HTR-8/SVneo (cell line): ENCODE data around the gene TNFRSF19.

ENCODE experiments used
- DNase-seq: peaks from one replicate; pipeline ENCODE4 v3.0.0; 2011; ENCODE audit warnings: low spot score, mixed read lengths; ENCODE audit not compliant: insufficient read length
- FAIRE-seq: peaks from 2 replicates; lab custom pipeline; 2011; peaks lifted over from hg19 to GRCh38; lab: Jason Lieb, UNC

The TNFRSF19 gene

DNA sequence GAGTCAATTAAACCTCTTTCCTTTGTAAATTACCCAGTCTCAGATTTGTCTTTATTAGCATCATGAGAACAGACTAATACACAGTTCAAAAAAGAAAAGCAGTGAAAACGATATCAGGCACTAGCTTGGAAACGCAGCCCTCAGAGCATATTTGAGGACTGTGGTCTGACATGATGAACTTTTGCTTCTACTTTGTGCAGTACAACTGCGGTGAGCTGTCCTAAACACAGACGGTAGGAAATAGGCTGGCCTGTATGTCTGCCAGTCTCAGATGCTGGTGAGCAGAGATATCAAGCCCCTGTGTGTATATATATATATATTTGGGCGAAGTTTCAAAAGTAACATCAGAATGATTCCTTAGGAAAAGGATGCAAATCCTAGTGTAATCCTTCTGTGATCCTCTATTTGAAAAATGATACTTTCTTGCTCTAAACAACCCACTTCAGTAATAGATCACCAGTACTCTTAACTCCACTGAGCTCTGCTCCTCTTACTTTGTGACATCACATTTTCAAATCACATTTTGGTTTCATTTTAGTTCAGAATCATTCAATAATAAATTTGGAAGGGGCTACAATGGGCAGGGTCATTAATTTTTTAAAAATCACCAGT lies 74.4 kb downstream of the TNFRSF19 start:
- FAIRE-seq (no peak), DNase-seq (no peak)

DNA sequence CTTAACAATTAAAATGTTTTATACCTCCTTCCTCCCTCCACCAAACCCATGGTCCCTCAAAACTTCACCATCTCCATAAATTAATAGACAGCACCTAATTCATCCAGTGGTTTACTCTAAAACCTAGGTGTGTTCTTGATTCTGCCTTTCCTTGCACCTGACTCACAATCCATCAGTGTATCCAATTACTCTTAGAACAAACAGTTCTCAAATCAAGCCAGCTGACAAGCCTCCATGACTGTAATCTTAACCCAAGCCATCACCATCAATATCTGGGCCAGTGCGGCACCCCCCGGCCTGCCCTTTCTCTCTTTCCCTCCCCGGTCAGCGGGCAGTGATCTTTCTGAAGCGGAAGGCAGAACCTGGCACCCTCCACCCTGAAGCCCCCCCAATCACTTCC lies 75.6 kb downstream of the TNFRSF19 start:
- no peak for FAIRE-seq
- DNase-seq: no peak

- FAIRE-seq (no peak), DNase-seq (no peak)
Measured at GRCh38 chr13:23651439-23651838, 81.2 kb downstream of the TNFRSF19 start.

DNA sequence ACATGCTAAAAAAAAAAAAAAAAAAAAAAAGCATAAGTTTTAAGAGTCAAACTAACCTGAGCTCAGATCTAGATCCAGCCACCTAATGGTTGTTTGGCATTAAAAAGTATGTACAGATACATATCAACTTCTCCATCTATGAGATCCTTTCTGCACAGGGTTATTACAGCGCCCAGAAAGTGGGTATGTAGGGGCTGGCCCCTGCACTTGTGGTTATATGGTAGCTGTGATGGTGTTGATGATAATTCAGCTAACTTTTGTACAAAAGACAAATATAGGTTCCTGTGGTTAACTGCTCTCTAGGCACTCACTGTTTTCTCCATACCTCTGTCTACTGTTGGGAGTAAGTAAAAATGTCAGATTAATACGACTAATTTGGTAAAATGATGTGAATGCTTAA lies 81.7 kb downstream of the TNFRSF19 start:
- FAIRE-seq (no peak), DNase-seq (no peak)

- no peak for FAIRE-seq
- DNase-seq: no peak
Measured at GRCh38 chr13:23652909-23653726, 82.9 kb downstream of the TNFRSF19 start.

GRCh38 chr13:23654111-23655110 lies 84.2 kb downstream of the TNFRSF19 start:
- no peak for FAIRE-seq
- DNase-seq: no peak

- FAIRE-seq: no peak
- no peak for DNase-seq
Measured at GRCh38 chr13:23655321-23655720, 85.1 kb downstream of the TNFRSF19 start.

DNA sequence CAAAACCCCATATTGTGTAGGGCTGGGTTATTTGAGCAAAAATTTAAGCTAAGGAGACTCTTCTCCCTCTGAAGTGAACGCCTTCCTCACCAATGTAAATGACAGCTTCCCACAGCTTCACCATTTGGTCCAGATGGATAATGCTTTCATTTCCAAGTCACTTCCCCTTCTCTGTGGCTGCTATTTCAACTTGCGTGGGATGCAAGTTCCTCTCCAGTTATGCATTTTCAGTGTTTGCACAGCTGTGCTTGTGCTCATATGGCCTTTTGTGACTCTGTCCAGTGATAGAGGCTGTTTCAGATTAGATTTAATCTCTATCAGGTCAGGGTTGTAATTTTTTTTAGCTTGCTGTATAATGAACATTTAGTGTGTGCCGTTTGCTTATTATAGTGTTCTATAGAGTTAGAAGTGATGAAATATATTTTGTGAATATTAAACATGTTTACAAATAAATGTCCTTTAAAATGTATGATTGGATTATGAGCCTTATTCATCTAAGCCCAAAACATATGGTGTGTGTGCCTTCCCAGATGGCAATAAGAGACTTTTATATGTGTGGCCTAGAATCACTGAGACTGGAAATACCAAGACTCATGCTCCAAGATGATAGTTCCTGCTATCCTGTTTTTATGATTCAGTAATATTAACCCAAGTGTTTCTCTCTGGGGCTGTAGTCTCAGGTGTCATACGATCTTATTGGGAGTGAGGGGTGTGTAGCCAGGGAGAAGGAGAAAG lies 86.6 kb downstream of the TNFRSF19 start:
- no peak for FAIRE-seq
- no peak for DNase-seq

DNA sequence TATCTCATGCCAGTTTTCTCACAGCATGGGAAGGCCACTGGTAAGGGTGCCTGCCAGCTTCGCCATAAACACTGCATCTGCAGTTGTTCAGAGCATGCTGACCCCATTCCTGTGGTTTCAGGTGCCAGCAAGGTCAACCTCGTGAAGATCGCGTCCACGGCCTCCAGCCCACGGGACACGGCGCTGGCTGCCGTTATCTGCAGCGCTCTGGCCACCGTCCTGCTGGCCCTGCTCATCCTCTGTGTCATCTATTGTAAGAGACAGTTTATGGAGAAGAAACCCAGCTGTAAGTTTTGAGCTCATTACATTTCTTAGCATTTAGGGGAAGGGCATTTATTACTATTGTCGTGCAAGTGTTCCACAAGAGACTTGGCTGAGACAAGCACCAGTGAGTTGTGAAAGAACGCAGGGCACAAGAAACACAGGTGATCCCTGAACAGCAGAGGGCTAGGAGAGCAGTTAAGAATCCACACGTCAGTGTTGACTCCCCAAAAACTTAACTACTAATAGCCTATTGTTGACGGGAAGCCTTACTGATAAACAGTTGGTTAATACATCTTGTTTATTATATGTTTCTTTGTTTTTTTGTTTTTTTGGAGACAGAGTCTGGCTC lies 88.8 kb downstream of the TNFRSF19 start:
- DNase-seq: no peak
- no peak for FAIRE-seq

DNA sequence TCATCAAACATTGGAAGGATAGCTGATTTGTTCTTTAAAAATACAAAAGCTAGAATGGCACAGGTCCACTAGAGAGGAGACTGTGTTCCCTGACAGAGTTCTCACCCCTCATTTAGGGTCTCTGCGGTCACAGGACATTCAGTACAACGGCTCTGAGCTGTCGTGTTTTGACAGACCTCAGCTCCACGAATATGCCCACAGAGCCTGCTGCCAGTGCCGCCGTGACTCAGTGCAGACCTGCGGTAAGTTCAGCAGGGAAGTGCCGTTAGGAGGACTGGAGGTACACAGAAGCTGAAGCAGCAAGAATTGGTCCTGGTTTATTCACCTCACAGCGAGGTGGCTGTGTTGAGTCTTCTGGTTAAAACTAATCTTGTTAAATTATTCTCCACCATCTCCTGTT lies 90.0 kb downstream of the TNFRSF19 start:
- FAIRE-seq (no peak), DNase-seq (no peak)

DNA sequence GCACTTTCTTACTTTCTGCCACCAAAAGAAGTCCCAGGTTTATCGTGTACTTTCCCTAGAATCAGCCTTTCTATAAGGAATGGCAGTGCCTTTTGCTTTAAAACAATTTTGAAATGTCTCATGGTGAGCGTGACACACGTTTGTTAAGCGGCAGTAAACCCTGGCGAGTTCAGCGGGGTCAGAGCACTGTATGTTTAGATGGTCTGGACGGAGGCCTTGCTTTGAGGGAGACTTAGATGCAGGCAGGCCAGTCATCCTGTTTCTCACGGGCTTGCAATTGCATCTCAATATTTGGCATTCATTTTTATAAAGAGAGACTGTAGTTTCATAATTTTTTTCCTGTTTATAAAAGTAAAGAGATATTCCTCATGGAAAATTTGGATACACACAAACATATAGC lies 96.4 kb downstream of the TNFRSF19 start:
- FAIRE-seq (no peak), DNase-seq (no peak)

DNA sequence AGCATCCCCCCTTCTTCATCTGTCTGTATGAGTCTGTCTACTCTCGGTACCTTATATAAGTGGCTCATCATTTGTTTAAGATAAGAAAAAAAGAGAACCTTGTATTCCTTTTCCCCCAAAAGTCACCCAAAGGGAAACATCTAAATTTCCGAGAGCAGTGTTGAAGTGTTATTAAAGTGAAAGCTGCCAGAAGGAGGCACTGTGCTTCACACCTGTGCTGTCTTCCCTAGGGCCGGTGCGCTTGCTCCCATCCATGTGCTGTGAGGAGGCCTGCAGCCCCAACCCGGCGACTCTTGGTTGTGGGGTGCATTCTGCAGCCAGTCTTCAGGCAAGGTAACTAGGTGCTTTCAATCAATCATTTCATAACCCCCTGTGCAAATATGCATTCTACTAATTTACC lies 97.5 kb downstream of the TNFRSF19 start:
- no peak for DNase-seq
- no peak for FAIRE-seq

GRCh38 chr13:23668562-23668961 lies 98.3 kb downstream of the TNFRSF19 start:
- DNase-seq: no peak
- FAIRE-seq: no peak

DNA sequence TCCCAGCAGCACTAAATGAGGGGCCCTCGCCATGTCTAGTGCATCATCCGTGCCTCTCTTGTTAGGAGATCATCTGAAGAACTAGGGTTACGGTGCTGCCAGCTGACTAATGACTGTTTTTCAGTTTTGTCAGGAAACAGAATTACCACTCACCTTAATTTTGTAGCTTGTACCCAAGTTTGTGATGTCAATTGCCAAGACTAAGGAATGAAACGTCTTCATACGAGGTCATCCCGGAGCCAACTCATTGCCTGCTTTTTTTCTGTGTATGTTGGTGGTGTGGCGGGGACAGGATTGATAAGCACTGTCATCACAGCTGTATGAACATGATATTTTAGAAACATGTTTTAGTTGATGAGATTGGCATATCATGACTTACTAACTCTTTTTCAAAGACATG lies 100.6 kb downstream of the TNFRSF19 start:
- FAIRE-seq: no peak

DNA sequence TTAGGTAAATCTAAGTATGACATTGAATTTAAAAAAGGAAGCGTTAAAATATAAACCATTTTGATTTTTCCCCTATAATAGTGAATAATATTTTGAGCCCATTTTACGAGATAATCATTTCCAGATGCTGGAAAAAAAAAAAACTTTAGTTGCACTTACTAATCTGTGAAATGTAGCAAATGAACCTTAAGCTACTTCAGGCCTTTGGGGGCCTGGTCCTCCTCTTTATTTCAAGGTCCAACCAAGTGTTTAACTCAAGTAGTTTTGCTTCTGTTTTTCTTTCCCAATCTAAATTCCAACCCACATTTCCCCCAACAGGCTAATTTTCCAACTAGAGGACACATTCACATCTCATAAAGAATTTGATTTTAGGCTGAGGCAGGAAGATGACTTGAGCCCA lies 101.2 kb downstream of the TNFRSF19 start:
- DNase-seq (no peak), FAIRE-seq (no peak)

More for the DNA sequence above, 100.6 kb downstream of the TNFRSF19 start:
- no peak for DNase-seq

- no peak for DNase-seq
- no peak for FAIRE-seq
Measured at GRCh38 chr13:23671897-23672296, 101.7 kb downstream of the TNFRSF19 start.

GRCh38 chr13:23672616-23673015 lies 102.4 kb downstream of the TNFRSF19 start:
- FAIRE-seq: no peak
- DNase-seq: no peak

DNA sequence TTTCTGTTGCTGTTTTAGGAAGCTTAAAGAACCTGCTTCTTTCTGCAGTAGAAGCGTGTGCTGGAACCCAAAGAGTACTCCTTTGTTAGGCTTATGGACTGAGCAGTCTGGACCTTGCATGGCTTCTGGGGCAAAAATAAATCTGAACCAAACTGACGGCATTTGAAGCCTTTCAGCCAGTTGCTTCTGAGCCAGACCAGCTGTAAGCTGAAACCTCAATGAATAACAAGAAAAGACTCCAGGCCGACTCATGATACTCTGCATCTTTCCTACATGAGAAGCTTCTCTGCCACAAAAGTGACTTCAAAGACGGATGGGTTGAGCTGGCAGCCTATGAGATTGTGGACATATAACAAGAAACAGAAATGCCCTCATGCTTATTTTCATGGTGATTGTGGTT lies 103.1 kb downstream of the TNFRSF19 start:
- DNase-seq: peak; percentile 14
- no peak for FAIRE-seq

GRCh38 chr13:23673867-23674605 lies 103.8 kb downstream of the TNFRSF19 start:
- DNase-seq (no peak), FAIRE-seq (no peak)
